Osteocyte (in vitro differentiated cells): ENCODE data around the gene PRPS1. TPM values are rescaled to one million over a fixed set of nuclear protein-coding genes. Genes with fewer than 3 reads are reported as not detected.

ENCODE experiments used
- DNase-seq: peaks from one replicate; pipeline ENCODE4 v3.0.0; 2021; ENCODE audit warnings: mixed read lengths; ENCODE audit not compliant: unreplicated experiment; ENCODE audit errors: extremely low spot score
- H3K27ac Mint-ChIP-seq: one replicate; pipeline ENCODE4 v1.8.0; 2021; ENCODE audit warnings: mild to moderate bottlenecking, mixed read lengths; ENCODE audit not compliant: unreplicated experiment
- H3K27me3 Mint-ChIP-seq: one replicate; pipeline ENCODE4 v1.8.0; 2021; ENCODE audit warnings: mixed read lengths; ENCODE audit not compliant: unreplicated experiment
- H3K36me3 Mint-ChIP-seq: one replicate; pipeline ENCODE4 v1.8.0; 2021; ENCODE audit warnings: mixed read lengths; ENCODE audit not compliant: unreplicated experiment
- H3K4me1 Mint-ChIP-seq: one replicate; pipeline ENCODE4 v1.8.0; 2021; ENCODE audit warnings: mixed read lengths; ENCODE audit not compliant: unreplicated experiment
- H3K4me3 Mint-ChIP-seq: one replicate; pipeline ENCODE4 v1.8.0; 2021; ENCODE audit warnings: mild to moderate bottlenecking, moderate library complexity, mixed read lengths; ENCODE audit not compliant: unreplicated experiment
- H3K9me3 Mint-ChIP-seq: one replicate; pipeline ENCODE4 v1.8.0; 2021; ENCODE audit warnings: mixed read lengths; ENCODE audit not compliant: unreplicated experiment
- CTCF ChIP-seq: fragments of 200-600 bp; sonication (generic); IDR thresholded peaks from 2 replicates; pipeline ENCODE4 v1.5.0; 2021; ENCODE audit warnings: antibody characterized with exemption, mild to moderate bottlenecking, moderate library complexity
- total RNA-seq: library from RNA; stranded (reverse); gene quantifications from 2 replicates; pipeline ENCODE4 v1.2.1, GENCODE V29; 2021

PRPS1 gene
- total RNA-seq, 1 donor from 2014 or later: 27.6 TPM

GRCh38 chrX:107648332-107648731 is 20.0 kb downstream of the PRPS1 start:
- DNase-seq: no peak
- Mint-ChIP-seq H3K27me3 (no peaks in the 10 kb centered on the region), H3K4me3 (no peak overlapping the region), H3K4me1 (no peaks in the 10 kb centered on the region), H3K9me3 (no peaks in the 10 kb centered on the region), H3K36me3 (peaks cover 6% of the 10 kb centered on the region), H3K27ac (no peak overlapping the region)
- TF ChIP-seq CTCF: no peak

DNA sequence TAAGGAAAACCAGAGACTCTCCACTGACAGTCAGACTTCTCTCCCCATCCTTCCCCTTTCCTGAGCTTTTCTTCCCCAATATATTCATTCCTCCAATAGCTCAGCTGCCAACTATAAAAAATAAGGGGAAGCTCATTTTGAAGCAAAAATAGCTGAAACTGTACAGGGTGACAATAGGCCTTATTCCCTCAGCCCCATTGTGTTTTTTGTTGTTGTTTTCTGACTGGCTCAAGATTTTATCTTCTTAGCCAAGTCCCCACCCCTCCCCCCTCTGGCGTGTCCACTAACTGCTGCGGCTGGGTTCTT is 26.2 kb downstream of the PRPS1 start:
- DNase-seq: peak; percentile 69
- peaks cover 4% of the 10 kb centered on the region for H3K36me3 Mint-ChIP-seq
- H3K27ac Mint-ChIP-seq: peak overlapping the region; percentile 42
- no peaks in the 10 kb centered on the region for H3K27me3 Mint-ChIP-seq
- H3K4me1 Mint-ChIP-seq: peaks cover 14% of the 10 kb centered on the region
- TF ChIP-seq CTCF: no peak
- no peaks in the 10 kb centered on the region for H3K9me3 Mint-ChIP-seq
- no peak overlapping the region for H3K4me3 Mint-ChIP-seq

DNA sequence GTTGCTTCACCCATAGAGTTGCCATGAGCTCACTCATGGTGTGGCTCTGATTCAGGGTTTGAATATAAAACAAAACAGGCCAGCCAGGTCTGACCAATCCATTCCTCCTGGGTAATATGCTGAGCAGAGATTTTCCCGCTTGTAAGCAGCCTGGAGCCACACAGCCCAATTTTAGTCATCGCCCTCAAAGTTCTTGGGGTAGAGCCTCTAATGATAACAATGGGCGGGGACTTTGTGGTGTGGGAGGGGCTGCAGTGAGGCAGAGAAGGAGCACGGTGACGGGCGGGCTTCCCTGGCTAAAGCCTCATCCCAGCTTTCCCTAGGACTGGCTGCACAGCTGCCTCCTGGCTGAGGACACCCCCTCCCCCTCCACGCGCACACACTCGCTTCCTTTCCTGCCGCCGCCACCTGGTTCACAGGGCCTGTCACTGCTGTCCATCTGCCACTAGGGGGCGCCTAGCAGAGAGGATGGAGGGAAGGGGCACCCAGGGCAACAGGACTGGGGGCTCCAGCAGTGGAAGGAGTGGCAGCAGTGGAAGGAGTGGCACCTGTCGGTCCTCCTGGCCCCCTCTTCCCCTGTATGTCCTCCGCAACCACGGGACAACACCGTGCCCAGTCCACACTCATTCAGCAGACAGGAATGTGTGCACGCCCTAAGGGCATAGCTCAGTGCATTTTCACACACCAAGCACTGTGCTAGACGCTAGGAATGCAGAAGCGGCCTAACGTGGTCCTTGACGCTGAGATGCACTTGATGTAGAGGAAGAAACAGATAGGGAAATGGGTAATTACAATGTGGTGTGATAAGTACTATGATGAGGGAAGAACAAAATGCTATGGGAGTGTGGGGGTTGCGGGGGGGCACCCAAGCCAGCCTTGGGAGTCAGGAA is 26.8 kb downstream of the PRPS1 start:
- H3K27ac Mint-ChIP-seq: peak overlapping the region; percentile 61
- peaks cover 16% of the 10 kb centered on the region for H3K4me1 Mint-ChIP-seq
- H3K36me3 Mint-ChIP-seq: peaks cover 4% of the 10 kb centered on the region
- DNase-seq: peak; percentile 87
- peak; percentile 66 for TF ChIP-seq CTCF
- H3K27me3 Mint-ChIP-seq: no peaks in the 10 kb centered on the region
- H3K4me3 Mint-ChIP-seq: no peak overlapping the region
- no peaks in the 10 kb centered on the region for H3K9me3 Mint-ChIP-seq

- no peak for DNase-seq
- no peaks in the 10 kb centered on the region for H3K27me3 Mint-ChIP-seq
- H3K36me3 Mint-ChIP-seq: no peaks in the 10 kb centered on the region
- no peak overlapping the region for H3K27ac Mint-ChIP-seq
- no peak for TF ChIP-seq CTCF
- H3K4me1 Mint-ChIP-seq: peaks cover 22% of the 10 kb centered on the region
- no peaks in the 10 kb centered on the region for H3K9me3 Mint-ChIP-seq
- no peak overlapping the region for H3K4me3 Mint-ChIP-seq
These were observed 28.7 kb downstream of the PRPS1 start for GRCh38 chrX:107656978-107657377.

GRCh38 chrX:107658660-107659059 is 30.4 kb downstream of the PRPS1 start:
- Mint-ChIP-seq H3K4me1 (peaks cover 30% of the 10 kb centered on the region), H3K36me3 (no peaks in the 10 kb centered on the region), H3K27me3 (no peaks in the 10 kb centered on the region), H3K9me3 (no peaks in the 10 kb centered on the region), H3K27ac (no peak overlapping the region), H3K4me3 (no peak overlapping the region)
- DNase-seq: no peak
- TF ChIP-seq CTCF: no peak
